Right lobe of liver (tissue), 6 donors: ENCODE measurements around the gene BCL11B. TPM values are rescaled to one million over a fixed set of nuclear protein-coding genes. Genes with fewer than 3 reads are reported as not detected.

Experiments
- ATAC-seq, 4 donors: fragments of 200-7000 bp; cut with Tn5 transposase; one replicate each; pipeline ENCODE4 v1.9.1; 2020; ENCODE audit warnings: mild to moderate bottlenecking in 4 of 4, moderate library complexity in 4 of 4
- DNase-seq, 3 donors: peaks; one replicate each; pipeline ENCODE4 v3.0.0-alpha.2; 2020
- H3K27ac ChIP-seq, 3 donors: fragments of 200-600 bp; one replicate each; pipeline ENCODE4 v1.8.0; 2022
- H3K27me3 ChIP-seq, 2 donors: fragments of 200-600 bp; one replicate each; pipeline ENCODE4 v1.8.0; 2022
- H3K36me3 ChIP-seq, 4 donors: fragments of 200-600 bp; sonication (generic) in 1 of 4; one replicate each; pipeline versions ENCODE4 v1.5.1 to v1.8.0; 2017 to 2022; ENCODE audit warnings: control low read depth in 1 of 4
- H3K4me1 ChIP-seq, 4 donors: fragments of 200-600 bp; sonication (generic) in 1 of 4; one replicate each; pipeline versions ENCODE4 v1.5.1 to v1.8.0; 2017 to 2022; ENCODE audit warnings: control low read depth in 1 of 4
- H3K4me3 ChIP-seq, 3 donors: fragments of 200-600 bp; one replicate each; pipeline ENCODE4 v1.8.0; 2022
- H3K9me3 ChIP-seq, 4 donors: fragments of 200-600 bp; sonication (generic) in 1 of 4; one replicate each; pipeline versions ENCODE4 v1.5.1 to v1.8.0; 2017 to 2022; ENCODE audit warnings: control low read depth in 1 of 4
- POLR2A ChIP-seq: fragments of 450-650 bp; IDR thresholded peaks from one replicate; pipeline ENCODE4 v1.6.1; 2017; ENCODE audit warnings: antibody characterized with exemption, mild to moderate bottlenecking
- WGBS: methylation state at CpG from one replicate; pipeline ENCODE4 v1.1.6; 2018; ENCODE audit warnings: low coverage, low lambda C conversion rate; ENCODE audit not compliant: insufficient coverage; ENCODE audit errors: missing lambda C conversion rate; 5-methylcytosine and 5-hydroxymethylcytosine counted together
- intact Hi-C, 2 donors: fragments of 100-400 bp; cut with DNase I; formaldehyde crosslinking; loops; one replicate each; pipeline versions ENCODE4 v1.11.2 to v1.14.1; 2022
- total RNA-seq, 6 experiments: library from RNA; depleted of rRNA in 2 of 6; stranded (reverse); fragments of >200 nt in 2 of 6; fragmentation: NEBNext Ultra II Directional in 3 of 6; extraction: Animal tissue kit (Norgen Biotek cat#: 25700) in 3 of 6; gene quantifications; one replicate each; pipeline versions ENCODE4 v1.1.0 to v1.2.4, GENCODE V29; 2016 to 2023
- TF ChIP-seq, protein P1 (sequence below), 4 donors: fragments of 200-600 bp in 3 of 4; fragments of 450-650 bp in 1 of 4; IDR thresholded peaks; one replicate each; pipeline versions ENCODE4 v1.5.1 to v1.8.0; 2016 to 2022; ENCODE audit warnings: antibody characterized with exemption in 4 of 4, mild to moderate bottlenecking in 2 of 4
- donor health status: DM: no; HTN: yes; CAD: no.
- donor health status: DM: no; HTN: no; CAD: no.
- donor health status: DM: no; HTN: no; CAD: no.
- donor health status: DM: no; HTN: yes; CAD: no.
- donor health status: DM: no; HTN: yes; CAD: no.

The BCL11B gene
- total RNA-seq, 6 experiments from 2014 or later: 0.04 to 0.61 (median 0.24) TPM

DNA sequence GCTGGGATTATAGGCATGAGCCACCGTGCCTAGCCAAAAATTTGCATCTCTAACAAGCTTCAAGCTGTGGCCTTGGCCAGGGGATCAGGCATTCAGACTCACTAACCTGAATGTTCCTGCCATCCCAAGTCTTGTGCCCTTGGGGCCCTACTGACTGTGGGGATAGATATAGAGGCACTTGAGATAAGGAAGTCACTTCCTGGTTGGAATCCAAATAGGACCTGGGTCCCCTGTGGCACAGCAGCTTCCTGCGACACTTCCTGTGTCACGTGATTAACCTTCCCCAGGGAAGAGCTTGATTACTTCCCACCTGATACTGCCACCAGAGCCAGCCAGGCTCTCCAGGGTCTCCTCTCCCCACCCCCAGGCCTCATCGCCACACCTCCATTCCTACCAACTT, 128.2 kb downstream of the BCL11B start:
- 45% methylated on average over 3 of the region's 4 CpGs for WGBS
- no peaks in the 10 kb centered on the region for H3K9me3 ChIP-seq

DNA sequence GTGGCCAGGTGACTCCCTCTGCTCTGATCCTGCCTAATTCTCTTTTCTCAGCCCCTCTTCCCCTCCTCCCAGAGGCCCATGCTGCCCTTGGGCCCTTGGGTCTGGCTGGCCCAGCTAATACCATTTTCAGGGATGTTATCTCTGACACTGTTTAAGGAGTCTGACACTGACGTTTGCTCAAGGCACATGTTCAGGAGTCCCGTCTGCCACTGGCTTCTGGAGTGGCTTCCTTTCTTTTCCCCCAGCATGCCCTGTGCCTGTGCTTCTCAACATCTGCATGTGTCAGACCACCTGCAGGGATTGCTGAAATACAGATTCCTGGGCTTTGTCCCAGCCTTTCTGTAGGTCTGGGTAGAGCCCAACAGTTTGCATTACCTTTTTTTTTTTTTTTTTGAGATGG, 128.9 kb downstream of the BCL11B start:
- no peak overlapping the region for H3K27ac ChIP-seq
- no peaks in the 10 kb centered on the region for H3K4me1 ChIP-seq
- no peaks in the 10 kb centered on the region for H3K9me3 ChIP-seq
- WGBS: 35% methylated on average over 2 of the region's 2 CpGs
- ATAC-seq (no peak), DNase-seq (no peak)
- intact Hi-C loops: no loop called here
- H3K36me3 ChIP-seq: no peaks in the 10 kb centered on the region
- no peak for TF ChIP-seq POLR2A
- TF ChIP-seq, protein P1, sequence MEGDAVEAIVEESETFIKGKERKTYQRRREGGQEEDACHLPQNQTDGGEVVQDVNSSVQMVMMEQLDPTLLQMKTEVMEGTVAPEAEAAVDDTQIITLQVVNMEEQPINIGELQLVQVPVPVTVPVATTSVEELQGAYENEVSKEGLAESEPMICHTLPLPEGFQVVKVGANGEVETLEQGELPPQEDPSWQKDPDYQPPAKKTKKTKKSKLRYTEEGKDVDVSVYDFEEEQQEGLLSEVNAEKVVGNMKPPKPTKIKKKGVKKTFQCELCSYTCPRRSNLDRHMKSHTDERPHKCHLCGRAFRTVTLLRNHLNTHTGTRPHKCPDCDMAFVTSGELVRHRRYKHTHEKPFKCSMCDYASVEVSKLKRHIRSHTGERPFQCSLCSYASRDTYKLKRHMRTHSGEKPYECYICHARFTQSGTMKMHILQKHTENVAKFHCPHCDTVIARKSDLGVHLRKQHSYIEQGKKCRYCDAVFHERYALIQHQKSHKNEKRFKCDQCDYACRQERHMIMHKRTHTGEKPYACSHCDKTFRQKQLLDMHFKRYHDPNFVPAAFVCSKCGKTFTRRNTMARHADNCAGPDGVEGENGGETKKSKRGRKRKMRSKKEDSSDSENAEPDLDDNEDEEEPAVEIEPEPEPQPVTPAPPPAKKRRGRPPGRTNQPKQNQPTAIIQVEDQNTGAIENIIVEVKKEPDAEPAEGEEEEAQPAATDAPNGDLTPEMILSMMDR (IDR thresholded peaks at IDR 0.05): no peak
- H3K27me3 ChIP-seq: no peaks in the 10 kb centered on the region
- no peak overlapping the region for H3K4me3 ChIP-seq

More for the DNA sequence above, 128.2 kb downstream of the BCL11B start:
- no peak for DNase-seq
- Histone ChIP-seq H3K27ac (no peak overlapping the region), H3K36me3 (no peaks in the 10 kb centered on the region), H3K4me3 (no peak overlapping the region), H3K27me3 (no peaks in the 10 kb centered on the region), H3K4me1 (no peaks in the 10 kb centered on the region)
- intact Hi-C loops: no loop called here
- no peak for ATAC-seq
- TF ChIP-seq, protein P1 (IDR thresholded peaks at IDR 0.05): no peak
- TF ChIP-seq POLR2A: no peak

DNA sequence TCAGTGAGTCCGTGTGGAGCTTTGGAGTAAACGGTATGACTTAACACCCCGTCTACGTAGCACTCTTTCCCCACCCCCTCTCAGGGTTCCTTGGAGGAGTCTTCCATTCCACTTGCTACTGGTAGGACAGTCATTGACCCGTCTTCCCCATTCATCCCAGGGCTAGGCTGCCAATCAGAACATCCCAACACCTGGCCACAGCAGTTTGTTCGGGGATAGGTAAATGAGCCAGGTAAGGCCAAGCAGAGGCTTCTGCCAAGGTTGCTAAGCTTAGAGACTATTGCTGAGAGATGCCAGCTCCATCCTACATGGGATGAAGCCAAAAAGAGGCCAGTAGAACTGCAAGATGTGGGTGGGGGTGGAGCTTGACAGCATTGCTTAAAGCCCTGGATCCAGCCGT, 130.8 kb downstream of the BCL11B start:
- H3K4me1 ChIP-seq: no peaks in the 10 kb centered on the region
- H3K4me3 ChIP-seq: no peak overlapping the region
- ATAC-seq: no peak
- H3K9me3 ChIP-seq: no peaks in the 10 kb centered on the region
- intact Hi-C loops: no loop called here
- WGBS: 61% methylated on average over 7 of the region's 7 CpGs
- H3K27me3 ChIP-seq: no peaks in the 10 kb centered on the region
- peak in 1 of 3 donors; percentile 12 for DNase-seq
- H3K27ac ChIP-seq: no peak overlapping the region
- no peak for TF ChIP-seq POLR2A
- TF ChIP-seq, protein P1 (IDR thresholded peaks at IDR 0.05): no peak
- no peaks in the 10 kb centered on the region for H3K36me3 ChIP-seq

DNA sequence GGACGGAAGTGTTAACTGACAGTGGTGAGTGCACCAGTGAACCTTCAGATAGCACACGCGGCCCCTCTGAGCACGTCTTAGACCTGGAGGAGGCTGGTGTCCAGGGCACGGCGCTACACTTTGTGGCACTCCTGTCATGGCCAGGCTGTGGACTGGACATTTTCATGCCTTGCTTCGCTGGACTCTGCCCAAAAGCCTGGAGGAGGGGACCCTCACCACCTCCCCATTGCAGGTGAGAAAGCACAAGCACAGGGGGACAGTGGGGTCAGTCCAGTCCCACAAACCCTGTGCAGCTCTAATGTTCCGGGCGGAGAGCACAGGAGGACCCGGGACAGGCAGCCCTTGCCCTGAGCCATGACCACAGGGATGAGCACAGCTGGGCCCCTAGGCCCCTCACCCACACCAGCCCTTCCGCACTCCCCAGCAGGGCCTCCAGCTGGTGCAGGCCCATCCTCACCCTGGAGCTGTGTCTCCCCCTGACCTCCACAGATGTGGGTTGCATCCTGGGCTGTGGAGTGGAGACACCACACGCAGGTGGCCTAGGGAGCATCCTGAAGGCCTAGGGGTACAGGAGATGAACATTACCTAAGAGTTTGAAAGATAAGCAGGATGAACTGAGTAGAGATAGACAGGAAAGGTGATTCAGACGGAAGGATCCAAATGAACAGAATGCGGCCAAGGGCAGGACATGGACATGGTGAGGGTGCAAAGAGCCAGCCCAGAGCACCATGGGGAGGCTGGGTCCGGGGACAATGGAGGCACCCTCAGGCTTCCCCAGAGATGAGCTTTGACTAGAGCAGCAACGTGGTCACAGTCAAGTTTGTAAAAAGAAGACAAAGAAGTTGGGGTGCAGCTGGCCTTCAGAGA, 132.8 kb downstream of the BCL11B start:
- no peak for ATAC-seq
- Histone ChIP-seq H3K27ac (no peak overlapping the region), H3K36me3 (no peaks in the 10 kb centered on the region), H3K9me3 (no peaks in the 10 kb centered on the region), H3K27me3 (no peaks in the 10 kb centered on the region), H3K4me3 (no peak overlapping the region), H3K4me1 (no peaks in the 10 kb centered on the region)
- DNase-seq: peak in 1 of 3 donors; percentile 28
- 60% methylated on average over 4 of the region's 16 CpGs for WGBS
- intact Hi-C loops: no loop called here
- TF ChIP-seq, protein P1 (IDR thresholded peaks at IDR 0.05): no peak
- TF ChIP-seq POLR2A: no peak
